ENCODE data around the gene CXCR6. TPM values are rescaled to one million over a fixed set of nuclear protein-coding genes. Genes with fewer than 3 reads are reported as not detected.

CXCR6 gene
- total and polyA plus RNA-seq, 7 donors: 0.36 to 3.3 (median 0.72) TPM; not detected in 3

DNA sequence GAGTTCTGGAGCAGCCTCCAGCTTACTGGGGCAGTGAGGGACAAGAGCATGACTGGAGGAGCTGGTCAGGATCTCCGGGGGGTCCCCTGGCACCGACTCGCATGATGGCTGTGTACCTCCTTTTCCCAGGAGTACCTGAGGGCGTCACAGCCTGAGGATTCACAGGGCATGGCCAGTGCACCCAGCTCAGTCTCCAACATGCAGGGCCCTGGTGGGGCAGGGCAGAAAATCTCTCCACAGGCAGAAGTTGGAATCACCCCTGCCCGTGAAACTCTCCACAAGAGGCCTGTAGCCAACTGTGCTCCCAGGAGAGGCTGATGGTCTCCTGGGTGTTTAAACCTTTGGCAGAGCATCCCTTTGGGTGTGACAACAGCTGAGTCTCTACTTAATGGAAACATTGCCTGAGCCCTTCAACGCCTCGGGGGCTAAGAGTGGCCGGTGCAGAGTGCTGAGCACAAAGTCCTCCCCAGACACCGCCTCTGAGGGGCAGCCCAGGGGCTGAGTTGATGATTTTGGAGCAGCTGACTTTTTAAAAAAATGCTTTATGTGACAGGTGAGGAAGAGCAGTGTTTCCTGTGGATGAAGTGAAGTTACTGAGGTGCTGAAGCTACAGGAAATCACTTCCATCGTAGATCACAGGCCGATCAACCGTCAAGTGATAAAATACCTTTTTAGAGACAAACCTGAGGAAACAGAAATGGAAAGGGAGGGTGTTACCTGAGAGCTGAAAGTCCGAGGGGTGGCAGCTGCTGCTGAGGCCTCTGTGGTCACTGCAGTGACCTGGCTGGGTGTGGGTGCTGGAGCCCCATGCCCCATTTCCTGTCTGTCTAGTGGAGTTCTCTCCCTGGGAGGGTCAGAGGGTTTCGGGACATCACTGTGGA is 21.9 kb upstream of the CXCR6 start:
- Histone ChIP-seq H3K4me1 (no peaks in the 10 kb centered on the region), H3K27me3 (no peaks in the 10 kb centered on the region), H3K36me3 (peaks cover 31 to 90% (median 40%) of the 10 kb centered on the region in 4 donors), H3K4me3 (no peak overlapping the region), H3K27ac (no peak overlapping the region), H3K9me3 (no peaks in the 10 kb centered on the region)
- DNase-seq: no peak
- intact Hi-C loops (cut with DNase I): no loop called here
- WGBS, 2 donors: 82 to 91% methylated on average over 14 of the region's 14 CpGs
- TF ChIP-seq, protein P1, sequence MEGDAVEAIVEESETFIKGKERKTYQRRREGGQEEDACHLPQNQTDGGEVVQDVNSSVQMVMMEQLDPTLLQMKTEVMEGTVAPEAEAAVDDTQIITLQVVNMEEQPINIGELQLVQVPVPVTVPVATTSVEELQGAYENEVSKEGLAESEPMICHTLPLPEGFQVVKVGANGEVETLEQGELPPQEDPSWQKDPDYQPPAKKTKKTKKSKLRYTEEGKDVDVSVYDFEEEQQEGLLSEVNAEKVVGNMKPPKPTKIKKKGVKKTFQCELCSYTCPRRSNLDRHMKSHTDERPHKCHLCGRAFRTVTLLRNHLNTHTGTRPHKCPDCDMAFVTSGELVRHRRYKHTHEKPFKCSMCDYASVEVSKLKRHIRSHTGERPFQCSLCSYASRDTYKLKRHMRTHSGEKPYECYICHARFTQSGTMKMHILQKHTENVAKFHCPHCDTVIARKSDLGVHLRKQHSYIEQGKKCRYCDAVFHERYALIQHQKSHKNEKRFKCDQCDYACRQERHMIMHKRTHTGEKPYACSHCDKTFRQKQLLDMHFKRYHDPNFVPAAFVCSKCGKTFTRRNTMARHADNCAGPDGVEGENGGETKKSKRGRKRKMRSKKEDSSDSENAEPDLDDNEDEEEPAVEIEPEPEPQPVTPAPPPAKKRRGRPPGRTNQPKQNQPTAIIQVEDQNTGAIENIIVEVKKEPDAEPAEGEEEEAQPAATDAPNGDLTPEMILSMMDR (IDR thresholded peaks at IDR 0.05): no peak
- TF ChIP-seq EP300 (IDR thresholded peaks at IDR 0.05) (no peak), POLR2AphosphoS5 (IDR thresholded peaks at IDR 0.05) (no peak), POLR2A (IDR thresholded peaks at IDR 0.05) (no peak)

DNA sequence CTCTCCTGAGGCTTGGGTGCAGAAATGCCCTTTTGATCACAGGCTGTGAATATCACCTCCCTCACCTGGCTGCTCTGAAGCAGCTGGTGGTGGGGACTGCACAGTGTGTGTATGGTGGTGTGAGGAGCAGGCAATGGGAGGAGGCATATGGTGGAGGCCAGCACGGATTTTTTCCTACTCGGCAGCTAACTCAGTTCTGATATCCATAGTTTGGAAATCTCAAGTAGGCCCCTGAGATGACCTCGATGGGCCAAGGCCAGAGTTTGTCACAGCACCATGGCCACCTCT is 21.3 kb upstream of the CXCR6 start:
- Histone ChIP-seq H3K4me3 (no peak overlapping the region), H3K36me3 (peaks cover 31 to 96% (median 40%) of the 10 kb centered on the region in 4 donors), H3K27ac (no peak overlapping the region), H3K27me3 (no peaks in the 10 kb centered on the region), H3K4me1 (no peaks in the 10 kb centered on the region), H3K9me3 (no peaks in the 10 kb centered on the region)
- intact Hi-C loops (cut with DNase I): no loop called here
- TF ChIP-seq POLR2A (IDR thresholded peaks at IDR 0.05): no peak
- no peak for TF ChIP-seq EP300 (IDR thresholded peaks at IDR 0.05)
- TF ChIP-seq, protein P1 (IDR thresholded peaks at IDR 0.05): no peak
- TF ChIP-seq POLR2AphosphoS5 (IDR thresholded peaks at IDR 0.05): no peak
- DNase-seq: no peak
- WGBS, 2 donors: 90 to 92% methylated on average over 3 of the region's 3 CpGs

DNA sequence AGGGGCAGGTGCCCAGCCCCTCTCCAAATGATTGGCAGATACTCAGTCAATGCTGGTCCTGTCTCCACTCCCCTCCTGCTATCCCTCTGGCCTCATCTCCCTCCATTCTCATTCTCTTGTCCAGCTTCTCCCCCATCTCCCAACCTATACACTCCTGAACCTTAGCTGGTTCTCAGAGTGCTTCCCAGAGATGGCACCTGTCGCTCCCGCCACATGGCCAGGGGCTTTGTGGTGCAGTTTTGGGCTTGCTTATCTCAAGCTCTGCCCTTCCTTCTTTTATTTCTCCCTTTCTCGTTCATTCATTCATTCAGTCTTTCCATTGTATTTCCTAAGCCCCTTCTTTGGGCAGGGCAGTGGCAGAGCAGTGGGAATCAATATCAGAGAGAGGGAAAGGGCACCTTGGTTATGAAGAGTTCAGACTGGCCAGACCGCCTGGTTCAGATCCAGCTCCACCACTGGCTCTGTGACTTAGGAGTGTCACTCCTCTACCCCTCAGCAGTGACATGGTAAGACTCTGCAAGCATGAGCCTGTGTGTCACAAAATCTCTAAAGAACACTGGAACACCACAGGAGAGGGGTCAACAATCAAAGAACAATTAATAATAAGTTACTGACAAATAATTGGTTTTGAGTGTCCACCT is 20.2 kb upstream of the CXCR6 start:
- no peak overlapping the region for H3K4me3 ChIP-seq
- H3K9me3 ChIP-seq: no peaks in the 10 kb centered on the region
- DNase-seq: no peak
- H3K36me3 ChIP-seq: peaks cover 33 to 100% (median 40%) of the 10 kb centered on the region in 4 donors
- no peaks in the 10 kb centered on the region for H3K4me1 ChIP-seq
- intact Hi-C loops (cut with DNase I): no loop called here
- no peak for TF ChIP-seq POLR2AphosphoS5 (IDR thresholded peaks at IDR 0.05)
- no peak for TF ChIP-seq POLR2A (IDR thresholded peaks at IDR 0.05)
- no peak for TF ChIP-seq EP300 (IDR thresholded peaks at IDR 0.05)
- TF ChIP-seq, protein P1 (IDR thresholded peaks at IDR 0.05): no peak
- 95 to 96% methylated on average over 4 of the region's 4 CpGs for WGBS, 2 donors
- no peaks in the 10 kb centered on the region for H3K27me3 ChIP-seq
- no peak overlapping the region for H3K27ac ChIP-seq

DNA sequence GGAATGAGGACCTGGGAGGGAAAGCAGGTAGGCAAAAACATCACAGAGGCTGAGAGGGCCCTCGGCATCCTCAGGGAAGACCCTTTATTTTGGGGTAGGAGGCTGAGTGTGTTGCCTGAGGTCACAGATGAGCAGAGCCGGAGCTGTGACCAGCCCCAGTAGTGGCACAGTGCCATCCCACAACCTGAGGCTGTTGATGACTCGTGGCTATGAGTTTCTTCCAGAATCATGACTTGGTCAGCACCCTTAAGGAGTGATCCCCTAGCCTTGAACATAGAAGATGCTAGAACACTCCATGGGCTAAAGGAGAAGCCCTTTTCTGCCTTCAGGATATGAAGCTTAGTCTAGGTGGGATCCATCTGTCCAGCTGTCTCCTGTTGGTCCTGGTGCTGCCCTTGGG is 19.5 kb upstream of the CXCR6 start:
- Histone ChIP-seq H3K4me3 (no peak overlapping the region), H3K36me3 (peaks cover 40 to 100% (median 42%) of the 10 kb centered on the region in 4 donors), H3K27ac (no peak overlapping the region), H3K9me3 (no peaks in the 10 kb centered on the region), H3K4me1 (no peaks in the 10 kb centered on the region), H3K27me3 (no peaks in the 10 kb centered on the region)
- WGBS, 2 donors: 58 to 79% methylated on average over 3 of the region's 3 CpGs
- intact Hi-C loops (cut with DNase I): no loop called here
- peak; percentile 45 for DNase-seq
- TF ChIP-seq POLR2A (IDR thresholded peaks at IDR 0.05) (no peak), POLR2AphosphoS5 (IDR thresholded peaks at IDR 0.05) (no peak), EP300 (IDR thresholded peaks at IDR 0.05) (no peak)
- TF ChIP-seq, protein P1 (IDR thresholded peaks at IDR 0.05): no peak
